Liver (tissue), 3 donors: ENCODE results near the gene POPDC3.

Experiments
- ATF3 ChIP-seq: IDR thresholded peaks from 2 replicates; pipeline ENCODE4 v1.6.1; 2016; ENCODE audit warnings: antibody characterized with exemption
- RXRA ChIP-seq, 2 donors: IDR thresholded peaks; 2 replicates each; pipeline ENCODE4 v1.6.1; 2017 to 2018; ENCODE audit warnings: antibody characterized with exemption in 2 of 2, mild to moderate bottlenecking in 1 of 2
- TF ChIP-seq, protein P1 (sequence below): fragments of 150-350 bp; IDR thresholded peaks from 2 replicates; pipeline ENCODE4 v1.5.1; 2017; ENCODE audit warnings: improper control_type of control experiment, low read depth, low read length; ENCODE audit not compliant: missing input control
- TF ChIP-seq, protein P2 (sequence below): IDR thresholded peaks from 2 replicates; pipeline ENCODE4 v1.6.1; 2016; ENCODE audit warnings: antibody characterized with exemption, mild to moderate bottlenecking
- donor health status: healthy.
- donor health status: healthy.

GRCh38 chr6:105212587-105212986 is 32.8 kb upstream of the POPDC3 start:
- TF ChIP-seq, protein P1, sequence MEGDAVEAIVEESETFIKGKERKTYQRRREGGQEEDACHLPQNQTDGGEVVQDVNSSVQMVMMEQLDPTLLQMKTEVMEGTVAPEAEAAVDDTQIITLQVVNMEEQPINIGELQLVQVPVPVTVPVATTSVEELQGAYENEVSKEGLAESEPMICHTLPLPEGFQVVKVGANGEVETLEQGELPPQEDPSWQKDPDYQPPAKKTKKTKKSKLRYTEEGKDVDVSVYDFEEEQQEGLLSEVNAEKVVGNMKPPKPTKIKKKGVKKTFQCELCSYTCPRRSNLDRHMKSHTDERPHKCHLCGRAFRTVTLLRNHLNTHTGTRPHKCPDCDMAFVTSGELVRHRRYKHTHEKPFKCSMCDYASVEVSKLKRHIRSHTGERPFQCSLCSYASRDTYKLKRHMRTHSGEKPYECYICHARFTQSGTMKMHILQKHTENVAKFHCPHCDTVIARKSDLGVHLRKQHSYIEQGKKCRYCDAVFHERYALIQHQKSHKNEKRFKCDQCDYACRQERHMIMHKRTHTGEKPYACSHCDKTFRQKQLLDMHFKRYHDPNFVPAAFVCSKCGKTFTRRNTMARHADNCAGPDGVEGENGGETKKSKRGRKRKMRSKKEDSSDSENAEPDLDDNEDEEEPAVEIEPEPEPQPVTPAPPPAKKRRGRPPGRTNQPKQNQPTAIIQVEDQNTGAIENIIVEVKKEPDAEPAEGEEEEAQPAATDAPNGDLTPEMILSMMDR: no peak
- TF ChIP-seq ATF3 (no peak), RXRA (IDR thresholded peaks at IDR 0.05) (no peak)
- TF ChIP-seq, protein P2, sequence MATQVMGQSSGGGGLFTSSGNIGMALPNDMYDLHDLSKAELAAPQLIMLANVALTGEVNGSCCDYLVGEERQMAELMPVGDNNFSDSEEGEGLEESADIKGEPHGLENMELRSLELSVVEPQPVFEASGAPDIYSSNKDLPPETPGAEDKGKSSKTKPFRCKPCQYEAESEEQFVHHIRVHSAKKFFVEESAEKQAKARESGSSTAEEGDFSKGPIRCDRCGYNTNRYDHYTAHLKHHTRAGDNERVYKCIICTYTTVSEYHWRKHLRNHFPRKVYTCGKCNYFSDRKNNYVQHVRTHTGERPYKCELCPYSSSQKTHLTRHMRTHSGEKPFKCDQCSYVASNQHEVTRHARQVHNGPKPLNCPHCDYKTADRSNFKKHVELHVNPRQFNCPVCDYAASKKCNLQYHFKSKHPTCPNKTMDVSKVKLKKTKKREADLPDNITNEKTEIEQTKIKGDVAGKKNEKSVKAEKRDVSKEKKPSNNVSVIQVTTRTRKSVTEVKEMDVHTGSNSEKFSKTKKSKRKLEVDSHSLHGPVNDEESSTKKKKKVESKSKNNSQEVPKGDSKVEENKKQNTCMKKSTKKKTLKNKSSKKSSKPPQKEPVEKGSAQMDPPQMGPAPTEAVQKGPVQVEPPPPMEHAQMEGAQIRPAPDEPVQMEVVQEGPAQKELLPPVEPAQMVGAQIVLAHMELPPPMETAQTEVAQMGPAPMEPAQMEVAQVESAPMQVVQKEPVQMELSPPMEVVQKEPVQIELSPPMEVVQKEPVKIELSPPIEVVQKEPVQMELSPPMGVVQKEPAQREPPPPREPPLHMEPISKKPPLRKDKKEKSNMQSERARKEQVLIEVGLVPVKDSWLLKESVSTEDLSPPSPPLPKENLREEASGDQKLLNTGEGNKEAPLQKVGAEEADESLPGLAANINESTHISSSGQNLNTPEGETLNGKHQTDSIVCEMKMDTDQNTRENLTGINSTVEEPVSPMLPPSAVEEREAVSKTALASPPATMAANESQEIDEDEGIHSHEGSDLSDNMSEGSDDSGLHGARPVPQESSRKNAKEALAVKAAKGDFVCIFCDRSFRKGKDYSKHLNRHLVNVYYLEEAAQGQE: no peak
